CD4-positive, CD25-positive, alpha-beta regulatory T cell (primary cell): ENCODE measurements around the gene IQSEC1. TPM values are rescaled to one million over a fixed set of nuclear protein-coding genes. Genes with fewer than 3 reads are reported as not detected.

Experiments used
- ATAC-seq, 2 donors: fragments of 150-1000 bp; cut with Tn5 transposase; one replicate each; pipeline ENCODE4 v1.10.0; 2021; ENCODE audit warnings: low read depth in 2 of 2, moderate number of reproducible peaks in 2 of 2, moderate library complexity in 1 of 2
- DNase-seq, 3 donors: peaks; one replicate each; pipeline versions ENCODE4 v3.0.0 to v3.0.0-alpha.2; 2012 to 2022; ENCODE audit warnings: mixed read lengths in 1 of 3
- H3K27ac ChIP-seq: one replicate; pipeline ENCODE4 v1.7.0; 2013; ENCODE audit warnings: mild to moderate bottlenecking, low read length; ENCODE audit not compliant: insufficient read depth, poor library complexity, severe bottlenecking
- H3K27me3 ChIP-seq: one replicate; pipeline ENCODE4 v1.7.0; 2013; ENCODE audit warnings: low read length; ENCODE audit not compliant: control insufficient read depth, insufficient read depth
- H3K36me3 ChIP-seq: one replicate; pipeline ENCODE4 v1.7.0; 2013; ENCODE audit warnings: mild to moderate bottlenecking, low read length, moderate library complexity; ENCODE audit not compliant: control insufficient read depth, insufficient read depth
- H3K4me1 ChIP-seq: 2 replicates; pipeline ENCODE4 v1.7.0; 2013; ENCODE audit warnings: mild to moderate bottlenecking, low read length; ENCODE audit not compliant: insufficient read depth, control insufficient read depth, poor library complexity, severe bottlenecking
- H3K4me3 ChIP-seq: one replicate; pipeline ENCODE4 v1.7.0; 2013; ENCODE audit warnings: low read depth, mild to moderate bottlenecking, low read length, moderate library complexity
- H3K9me3 ChIP-seq, 2 experiments: 1 replicate in 1 of 2; 2 replicates in 1 of 2; pipeline ENCODE4 v1.7.0; 2013; ENCODE audit warnings: low read length in 2 of 2, mild to moderate bottlenecking in 1 of 2, moderate library complexity in 1 of 2; ENCODE audit not compliant: control insufficient read depth in 2 of 2
- H3K27ac Mint-ChIP-seq, 3 donors: one replicate each; pipeline ENCODE4 v1.8.0; 2020 to 2022; ENCODE audit warnings: mild to moderate bottlenecking in 3 of 3, mixed read lengths in 3 of 3, moderate library complexity in 2 of 3
- H3K27me3 Mint-ChIP-seq: one replicate; pipeline ENCODE4 v1.8.0; 2022; ENCODE audit warnings: mild to moderate bottlenecking, mixed read lengths
- H3K36me3 Mint-ChIP-seq: one replicate; pipeline ENCODE4 v1.8.0; 2020; ENCODE audit warnings: mixed read lengths
- H3K4me1 Mint-ChIP-seq, 4 donors: one replicate each; pipeline ENCODE4 v1.8.0; 2020 to 2022; ENCODE audit warnings: mixed read lengths in 4 of 4, mild to moderate bottlenecking in 1 of 4
- H3K4me3 Mint-ChIP-seq, 4 donors: one replicate each; pipeline ENCODE4 v1.8.0; 2020 to 2022; ENCODE audit warnings: mild to moderate bottlenecking in 4 of 4, mixed read lengths in 4 of 4, moderate library complexity in 3 of 4
- H3K9me3 Mint-ChIP-seq, 7 donors: one replicate each; pipeline ENCODE4 v1.8.0; 2020 to 2022; ENCODE audit warnings: mixed read lengths in 7 of 7, mild to moderate bottlenecking in 3 of 7, moderate library complexity in 2 of 7
- polyA plus RNA-seq, 4 donors: library from polyadenylated mRNA; unstranded; fragments of 300-500 nt; fragmentation: Illumina TruSeq; gene quantifications; one replicate each; pipeline ENCODE4 v1.2.3, GENCODE V29; 2021
- total RNA-seq: library from RNA; stranded (reverse); gene quantifications from one replicate; pipeline ENCODE4 v1.2.3, GENCODE V29; 2022

Gene IQSEC1
- total and polyA plus RNA-seq, 5 donors from 2014 or later = 17.7 to 131 (median 21.1) TPM

DNA sequence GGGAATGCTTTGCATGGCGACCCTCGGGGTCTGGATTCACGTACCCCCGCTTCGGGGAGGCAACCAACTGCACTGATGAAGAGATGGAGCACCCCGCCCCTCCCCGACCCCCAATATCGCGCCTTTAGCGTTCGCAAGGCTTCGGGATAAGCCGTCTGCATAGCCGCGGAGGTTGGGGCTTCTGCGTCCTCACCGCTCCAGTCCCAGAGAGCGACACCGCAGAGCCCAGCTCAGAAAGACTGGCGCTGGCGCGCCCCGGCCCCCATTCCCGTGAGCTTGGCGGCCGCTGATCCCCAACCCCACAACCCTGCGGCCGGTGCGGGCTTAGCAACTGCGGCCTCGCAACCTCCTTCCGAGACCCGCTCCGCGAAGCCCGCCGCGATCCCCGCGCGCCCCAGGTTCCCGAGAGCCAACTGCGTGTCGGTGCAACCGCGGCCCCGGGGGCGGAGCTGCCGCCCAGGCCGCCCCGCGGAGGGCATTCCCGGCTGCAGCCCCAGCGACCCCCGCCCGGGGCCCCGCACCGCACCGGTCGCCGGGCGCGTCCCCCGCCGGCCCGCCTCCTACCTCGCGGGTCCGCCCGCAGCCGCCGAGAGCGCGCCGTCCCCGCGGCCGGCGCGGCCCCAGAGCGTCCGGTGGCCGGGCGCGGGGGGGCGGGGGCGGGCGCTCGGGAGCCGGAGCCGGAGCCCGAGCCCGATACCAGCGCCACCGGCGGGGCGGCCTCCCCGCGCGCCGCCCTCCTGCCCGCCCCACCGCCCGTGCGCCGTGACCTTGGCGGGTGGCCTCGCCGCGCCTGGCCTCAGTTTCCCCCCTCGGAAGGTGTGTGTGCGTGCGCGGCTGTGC is 79.5 kb downstream of the IQSEC1 start:
- Histone ChIP-seq H3K4me3 (no peak overlapping the region), H3K9me3 (no peaks in the 10 kb centered on the region), H3K27ac (no peak overlapping the region), H3K36me3 (peaks cover 31% of the 10 kb centered on the region), H3K4me1 (peaks cover 38% of the 10 kb centered on the region), H3K27me3 (no peaks in the 10 kb centered on the region)
- ATAC-seq (no peak), DNase-seq (peak in 1 of 3 donors; percentile 19)
- Mint-ChIP-seq H3K4me3 (peak overlapping the region in 3 of 4 donors; percentile 61 to 96 (median 91)), H3K27ac (no peak overlapping the region), H3K4me1 (peaks cover 10 to 74% (median 46%) of the 10 kb centered on the region in 4 donors), H3K36me3 (peaks cover 15% of the 10 kb centered on the region), H3K9me3 (no peaks in the 10 kb centered on the region), H3K27me3 (no peaks in the 10 kb centered on the region)

DNA sequence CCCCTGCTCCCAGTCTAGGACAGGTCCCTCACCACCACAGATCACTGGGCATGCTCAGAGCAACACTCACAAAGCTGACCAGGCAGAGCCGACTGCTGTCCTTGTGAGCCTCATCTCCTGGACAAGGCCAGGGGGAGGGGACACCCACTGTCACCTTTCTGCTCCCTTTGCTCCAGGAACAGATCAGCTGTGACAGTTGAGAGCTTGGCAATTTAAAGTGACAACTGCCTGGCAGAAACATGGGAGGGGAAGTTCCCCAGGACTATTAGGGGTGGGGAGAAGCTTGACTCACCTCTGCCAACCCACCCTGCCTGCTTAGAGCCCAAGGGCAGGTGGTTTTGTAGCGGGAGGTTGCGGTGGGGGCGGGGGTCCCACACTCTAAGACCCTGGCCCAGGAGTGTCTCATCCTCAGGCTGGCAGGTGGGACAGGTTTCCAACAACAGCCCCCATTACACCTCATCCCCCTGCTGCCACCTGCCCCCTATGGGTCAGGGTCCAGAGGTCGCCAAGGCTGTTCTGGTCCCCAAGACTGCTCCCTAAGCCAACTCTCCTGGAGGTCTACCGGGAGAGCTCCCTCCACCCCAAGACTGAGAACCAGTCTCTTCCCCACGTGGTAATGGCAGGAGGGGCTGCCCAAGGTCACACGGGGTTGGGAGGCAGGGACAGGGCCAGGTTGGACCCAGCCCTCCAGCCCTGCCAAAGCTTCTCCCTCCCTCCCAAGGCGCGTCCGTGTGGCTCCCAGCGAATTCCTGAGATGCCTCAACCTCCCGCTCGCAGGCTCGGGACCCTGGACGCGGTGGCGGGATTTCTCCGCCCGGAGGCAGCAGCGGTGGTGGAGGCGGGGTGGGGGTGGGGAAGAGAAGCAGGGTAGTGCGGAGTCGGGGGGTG is 80.4 kb downstream of the IQSEC1 start:
- no peak overlapping the region for H3K27ac Mint-ChIP-seq
- H3K4me3 Mint-ChIP-seq = peak overlapping the region; percentile 71 to 77 (median 74)
- DNase-seq = no peak
- no peaks in the 10 kb centered on the region for H3K27me3 Mint-ChIP-seq
- Histone ChIP-seq H3K27me3 (no peaks in the 10 kb centered on the region), H3K4me3 (no peak overlapping the region), H3K4me1 (peaks cover 38% of the 10 kb centered on the region), H3K9me3 (no peaks in the 10 kb centered on the region), H3K27ac (no peak overlapping the region), H3K36me3 (peaks cover 23% of the 10 kb centered on the region)
- peaks cover 10 to 72% (median 45%) of the 10 kb centered on the region in 4 donors for H3K4me1 Mint-ChIP-seq
- no peak for ATAC-seq
- H3K9me3 Mint-ChIP-seq = no peaks in the 10 kb centered on the region
- peaks cover 11% of the 10 kb centered on the region for H3K36me3 Mint-ChIP-seq

DNA sequence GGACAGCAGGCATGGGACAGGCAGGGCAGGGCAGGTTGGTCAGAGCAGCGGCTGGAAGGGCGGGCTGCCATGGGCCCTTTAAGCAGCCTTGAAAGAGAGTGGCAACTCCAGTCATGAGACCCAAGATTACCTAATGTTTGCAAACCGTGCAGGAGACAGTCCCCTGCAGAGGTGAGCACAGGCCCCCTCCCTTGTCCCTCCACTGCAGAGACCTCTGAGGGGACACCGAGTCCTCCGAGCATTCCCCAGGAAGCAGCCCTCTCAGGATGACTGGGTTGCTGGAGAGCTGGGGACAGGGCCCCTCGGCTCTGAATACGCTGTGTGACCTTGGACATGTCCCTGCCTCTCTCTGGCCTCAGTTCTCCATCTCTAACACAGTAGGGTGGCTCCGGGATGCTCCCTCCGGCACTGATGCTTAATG is 81.4 kb downstream of the IQSEC1 start:
- Mint-ChIP-seq H3K4me3 (peak overlapping the region in 3 of 4 donors; percentile 33 to 77 (median 59)), H3K9me3 (no peaks in the 10 kb centered on the region), H3K4me1 (peaks cover 10 to 72% (median 47%) of the 10 kb centered on the region in 4 donors), H3K27ac (no peak overlapping the region), H3K36me3 (peaks cover 10% of the 10 kb centered on the region), H3K27me3 (no peaks in the 10 kb centered on the region)
- Histone ChIP-seq H3K36me3 (peaks cover 13% of the 10 kb centered on the region), H3K27ac (peak overlapping the region; percentile 5), H3K4me3 (no peak overlapping the region), H3K27me3 (no peaks in the 10 kb centered on the region), H3K9me3 (no peaks in the 10 kb centered on the region), H3K4me1 (peaks cover 41% of the 10 kb centered on the region)
- no peak for ATAC-seq
- no peak for DNase-seq

DNA sequence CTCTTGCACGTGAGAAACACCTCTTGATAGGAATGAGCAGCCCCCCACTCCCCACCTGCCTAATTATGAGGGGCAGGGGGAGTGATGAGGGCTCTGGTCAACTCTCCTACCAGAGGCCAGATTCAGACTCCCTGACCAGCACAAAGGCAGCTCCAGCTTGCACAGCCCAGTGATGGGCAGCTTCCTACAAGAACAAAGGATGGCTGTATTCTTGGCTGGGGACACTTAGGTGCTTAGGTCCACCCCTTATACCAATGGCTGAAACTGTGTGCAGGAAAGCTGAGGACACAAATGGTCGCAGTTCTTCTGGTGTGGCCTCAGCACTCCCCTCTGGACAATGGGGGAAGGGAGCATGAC is 81.8 kb downstream of the IQSEC1 start:
- Mint-ChIP-seq H3K9me3 (no peaks in the 10 kb centered on the region), H3K36me3 (peaks cover 6% of the 10 kb centered on the region), H3K27me3 (no peaks in the 10 kb centered on the region), H3K27ac (peak overlapping the region in 1 of 3 donors; percentile 20), H3K4me1 (peaks cover 10 to 70% (median 43%) of the 10 kb centered on the region in 4 donors), H3K4me3 (peak overlapping the region in 3 of 4 donors; percentile 33 to 77 (median 59))
- H3K27ac ChIP-seq = peak overlapping the region; percentile 5
- H3K4me1 ChIP-seq = peaks cover 43% of the 10 kb centered on the region
- DNase-seq = no peak
- no peaks in the 10 kb centered on the region for H3K9me3 ChIP-seq
- no peak overlapping the region for H3K4me3 ChIP-seq
- ATAC-seq = no peak
- peaks cover 12% of the 10 kb centered on the region for H3K36me3 ChIP-seq
- no peaks in the 10 kb centered on the region for H3K27me3 ChIP-seq

DNA sequence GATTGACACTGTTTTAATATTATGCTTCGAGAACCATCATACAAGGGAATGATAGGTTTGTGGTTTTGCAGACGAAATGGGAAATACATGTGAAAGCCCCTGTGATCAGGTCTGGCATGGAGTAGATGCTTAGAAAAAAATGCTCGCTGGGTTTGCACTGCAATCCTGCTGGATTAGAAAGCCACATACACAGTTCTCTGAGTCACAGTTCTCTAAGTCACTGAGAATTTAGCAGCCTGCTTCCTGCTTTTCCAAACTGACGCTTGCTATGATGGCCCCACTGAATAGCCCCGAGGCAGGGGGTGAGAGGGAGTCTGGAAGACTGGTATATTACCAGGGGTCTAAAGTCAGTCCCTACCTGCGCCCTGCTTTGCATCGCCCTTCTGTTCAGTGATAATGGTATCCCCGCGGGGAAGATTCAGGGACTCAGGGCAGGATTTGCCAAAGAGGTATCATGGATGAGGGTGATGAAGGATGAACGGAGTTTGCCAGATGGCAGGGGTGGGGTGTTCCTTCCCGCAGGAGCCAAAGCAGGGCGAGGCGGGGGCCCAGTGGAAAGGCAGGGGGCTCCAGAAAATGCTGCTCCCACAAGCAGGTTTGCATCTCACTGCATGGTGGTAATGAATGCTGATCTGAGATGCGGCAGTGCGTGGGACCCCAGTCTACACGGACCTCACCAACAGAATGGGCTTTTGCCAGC is 82.3 kb downstream of the IQSEC1 start:
- Mint-ChIP-seq H3K4me1 (peaks cover 10 to 70% (median 40%) of the 10 kb centered on the region in 4 donors), H3K36me3 (peaks cover 5% of the 10 kb centered on the region), H3K4me3 (peak overlapping the region; percentile 23 to 80 (median 60)), H3K27ac (peak overlapping the region in 2 of 3 donors; percentile 20 to 61), H3K27me3 (no peaks in the 10 kb centered on the region), H3K9me3 (no peaks in the 10 kb centered on the region)
- Histone ChIP-seq H3K9me3 (no peaks in the 10 kb centered on the region), H3K36me3 (peaks cover 17% of the 10 kb centered on the region), H3K4me1 (peaks cover 43% of the 10 kb centered on the region), H3K27me3 (no peaks in the 10 kb centered on the region), H3K4me3 (no peak overlapping the region), H3K27ac (no peak overlapping the region)
- no peak for DNase-seq
- ATAC-seq = no peak

DNA sequence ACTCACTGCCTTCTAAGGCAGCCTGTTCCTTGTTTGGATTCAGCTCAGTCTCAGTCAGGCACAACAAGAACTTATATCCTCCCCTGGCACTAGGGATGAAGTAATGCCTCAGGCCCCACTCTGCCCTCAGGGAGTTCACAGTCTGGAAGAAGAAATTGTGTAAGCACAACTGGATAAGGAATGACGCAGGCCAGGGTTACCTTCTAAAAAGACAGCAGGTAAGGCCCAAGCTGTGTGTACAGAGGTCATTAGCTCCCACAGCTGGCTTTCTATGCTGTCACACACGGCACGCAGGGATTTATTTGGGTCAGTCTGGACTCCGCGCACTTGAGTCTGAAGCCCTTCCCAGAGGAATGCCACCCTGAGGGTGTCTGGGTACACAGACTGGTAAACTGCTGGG is 82.9 kb downstream of the IQSEC1 start:
- Histone ChIP-seq H3K4me3 (no peak overlapping the region), H3K4me1 (peaks cover 41% of the 10 kb centered on the region), H3K36me3 (peaks cover 20% of the 10 kb centered on the region), H3K9me3 (no peaks in the 10 kb centered on the region), H3K27ac (no peak overlapping the region), H3K27me3 (no peaks in the 10 kb centered on the region)
- peaks cover 10 to 74% (median 40%) of the 10 kb centered on the region in 4 donors for H3K4me1 Mint-ChIP-seq
- DNase-seq = no peak
- peak overlapping the region in 2 of 3 donors; percentile 32 to 56 for H3K27ac Mint-ChIP-seq
- peak overlapping the region; percentile 11 to 77 (median 41) for H3K4me3 Mint-ChIP-seq
- H3K36me3 Mint-ChIP-seq = peaks cover 5% of the 10 kb centered on the region
- ATAC-seq = no peak
- H3K27me3 Mint-ChIP-seq = no peaks in the 10 kb centered on the region
- no peaks in the 10 kb centered on the region for H3K9me3 Mint-ChIP-seq

DNA sequence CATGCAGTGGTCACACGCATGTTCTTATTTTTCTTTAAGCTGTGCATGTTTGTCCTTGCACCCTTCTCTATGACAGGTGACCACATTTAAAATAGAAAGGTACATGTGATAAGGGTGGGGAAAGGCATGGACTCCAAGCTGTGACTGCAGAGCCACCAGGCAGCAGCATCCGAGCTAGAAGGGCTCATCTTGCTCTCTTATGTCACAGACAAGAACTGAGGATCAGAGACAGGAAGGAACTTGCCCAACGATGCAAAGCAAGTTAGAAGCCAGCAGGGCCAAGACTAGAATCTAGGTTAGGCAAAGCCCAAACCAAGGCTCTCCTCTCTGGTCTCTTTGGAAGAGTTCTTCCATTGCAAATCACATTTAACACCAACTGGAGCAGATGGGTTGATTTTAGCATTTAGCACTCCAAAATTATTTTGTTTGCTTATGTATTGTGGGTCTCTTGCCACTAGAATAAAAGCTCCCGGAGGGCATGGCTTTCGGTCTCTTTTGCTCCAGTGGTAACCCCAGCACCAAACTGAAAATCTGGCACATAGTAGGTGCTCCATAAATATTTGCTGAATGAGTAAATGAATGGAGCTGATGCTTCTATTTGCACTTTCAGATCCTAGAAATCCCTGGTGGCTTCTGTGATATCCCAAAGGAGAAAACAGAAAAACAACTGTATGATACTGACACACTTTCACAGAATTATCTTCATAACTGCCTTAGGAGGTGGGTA is 84.3 kb downstream of the IQSEC1 start:
- no peak overlapping the region for H3K4me3 ChIP-seq
- H3K36me3 Mint-ChIP-seq = peaks cover 5% of the 10 kb centered on the region
- peak overlapping the region in 3 of 4 donors; percentile 33 to 77 (median 59) for H3K4me3 Mint-ChIP-seq
- H3K36me3 ChIP-seq = peaks cover 20% of the 10 kb centered on the region
- ATAC-seq = no peak
- H3K27me3 Mint-ChIP-seq = no peaks in the 10 kb centered on the region
- H3K27me3 ChIP-seq = no peaks in the 10 kb centered on the region
- no peak for DNase-seq
- peak overlapping the region in 1 of 3 donors; percentile 6 for H3K27ac Mint-ChIP-seq
- peaks cover 13 to 74% (median 41%) of the 10 kb centered on the region in 4 donors for H3K4me1 Mint-ChIP-seq
- H3K27ac ChIP-seq = no peak overlapping the region
- H3K9me3 ChIP-seq = no peaks in the 10 kb centered on the region
- no peaks in the 10 kb centered on the region for H3K9me3 Mint-ChIP-seq
- H3K4me1 ChIP-seq = peaks cover 41% of the 10 kb centered on the region
